Heart right ventricle (tissue), 16 donors: ENCODE results near the gene ADPGK. TPM values are rescaled to one million over a fixed set of nuclear protein-coding genes. Genes with fewer than 3 reads are reported as not detected.

Source experiments
- ATAC-seq, 8 donors: fragments of 200-7000 bp; cut with Tn5 transposase; one replicate each; pipeline ENCODE4 v1.9.1; 2020; ENCODE audit warnings: mild to moderate bottlenecking in 8 of 8, moderate library complexity in 8 of 8, moderate number of reproducible peaks in 1 of 8
- DNase-seq, 2 donors: peaks; one replicate each; pipeline ENCODE4 v3.0.0-alpha.2; 2020
- H3K27ac ChIP-seq, 10 donors: fragments of 200-600 bp; sonication (generic) in 2 of 10; one replicate each; pipeline versions ENCODE4 v1.5.0 to v1.8.0; 2020 to 2022; ENCODE audit warnings: mild to moderate bottlenecking in 3 of 10
- H3K27me3 ChIP-seq, 7 donors: fragments of 200-600 bp; one replicate each; pipeline ENCODE4 v1.8.0; 2021 to 2022; ENCODE audit warnings: mild to moderate bottlenecking in 2 of 7
- H3K36me3 ChIP-seq, 9 donors: fragments of 200-600 bp; sonication (generic) in 1 of 9; one replicate each; pipeline versions ENCODE4 v1.5.0 to v1.8.0; 2020 to 2022; ENCODE audit warnings: mild to moderate bottlenecking in 2 of 9
- H3K4me1 ChIP-seq, 9 donors: fragments of 200-600 bp; sonication (generic) in 1 of 9; one replicate each; pipeline versions ENCODE4 v1.5.0 to v1.8.0; 2020 to 2022; ENCODE audit warnings: mild to moderate bottlenecking in 4 of 9
- H3K4me3 ChIP-seq, 10 donors: fragments of 200-600 bp; sonication (generic) in 2 of 10; one replicate each; pipeline versions ENCODE4 v1.5.0 to v1.8.0; 2020 to 2022; ENCODE audit warnings: mild to moderate bottlenecking in 7 of 10, moderate library complexity in 2 of 10
- H3K9me3 ChIP-seq, 11 donors: fragments of 200-600 bp in 10 of 11; sonication (generic) in 2 of 11; one replicate each; pipeline versions ENCODE4 v1.5.0 to v1.8.0; 2013 to 2022; ENCODE audit warnings: mild to moderate bottlenecking in 2 of 11, control low read depth in 1 of 11, moderate library complexity in 1 of 11
- CTCF ChIP-seq, 9 donors: fragments of 200-600 bp; sonication (generic) in 2 of 9; IDR thresholded peaks; one replicate each; pipeline versions ENCODE4 v1.5.0 to v1.8.0; 2021 to 2022; ENCODE audit warnings: antibody characterized with exemption in 9 of 9, mild to moderate bottlenecking in 5 of 9, moderate library complexity in 1 of 9
- WGBS, 2 donors: extraction: QIAGEN DNeasy Blood & Tissue Kit; methylation state at CpG; one replicate each; pipeline ENCODE4 v1.1.7; 2013; ENCODE audit warnings: inconsistent platforms in 1 of 2; 5-methylcytosine and 5-hydroxymethylcytosine counted together
- intact Hi-C, 10 donors: fragments of 100-400 bp; cut with DNase I; formaldehyde crosslinking; loops; one replicate each; pipeline versions ENCODE4 v1.11.1 to v1.14.2; 2022
- polyA plus RNA-seq, 2 donors: library from polyadenylated mRNA; stranded (reverse); fragments of 200-250 nt; gene quantifications; one replicate each; pipeline ENCODE4 v1.2.3, GENCODE V29; 2013
- total RNA-seq, 10 donors: library from RNA; stranded (reverse); fragmentation: NEBNext Ultra II Directional in 3 of 10; extraction: Animal tissue kit (Norgen Biotek cat#: 25700) in 3 of 10; gene quantifications; one replicate each; pipeline versions ENCODE4 v1.2.1 to v1.2.4, GENCODE V29; 2021 to 2023
- donor health status: Arrhythmogenic right ventricular cardiomyopathy.
- donor health status: ischemic (EF 13 %, LVEDD 7.1; RV severe dilation, severe dysfunction).
- donor health status: healthy with polysubstance abuse.
- donor health status: DM: no; HTN: yes; CAD: no.
- donor health status: DM: no; HTN: no; CAD: no.
- donor health status: ischemic (EF 25% LVEDD 6.9; RV normal size, moderate dysfunction).
- donor health status: ischemic (EF 25% LVEDD 5.7; RV mildly dilated, moderate dysfunction).
- donor health status: healthy.
- donor health status: DM: yes; HTN: yes; CAD: no.
- donor health status: Ischemic cardiomyopathy.
- donor health status: ischemic (EF 35%, LVEDD 5.7; RV mildly dilated, moderate dysfunction).
- donor health status: nonischemic (EF 11% LVEDD 7.7; RV severe dilation, severe dysfunction).
- donor health status: DM: yes; HTN: yes; CAD: no.
- donor health status: PGD.
- donor health status: ischemic (EF 29% LVEDD 5.4; RV normal size, mild dysfunction).
- donor health status: nonischemic (EF 23%, LVEDD 6.1; RV moderate dilation, normal function).

Gene ADPGK
- total and polyA plus RNA-seq, 12 donors, result 6.4 to 22.8 (median 10.9) TPM

GRCh38 chr15:72785432-72785831, 1.9 kb upstream of the ADPGK start:
- Histone ChIP-seq H3K36me3 (peaks cover 0 to 11% (median 0%) of the 10 kb centered on the region in 9 donors), H3K4me1 (peaks cover 0 to 37% (median 24%) of the 10 kb centered on the region in 9 donors), H3K4me3 (no peak overlapping the region), H3K27ac (peak overlapping the region in 2 of 10 donors; percentile 94 to 99), H3K9me3 (no peaks in the 10 kb centered on the region), H3K27me3 (peaks cover 0 to 5% (median 0%) of the 10 kb centered on the region in 7 donors)
- ATAC-seq, result no peak
- no peak for DNase-seq
- intact Hi-C loops, result loop anchor here in 4 of 10 donors (2.0 to 10.0 kb wide), 3 partner anchors 269 to 489 kb away; partner anchors contain the start of gene NEO1 (in 1 of the 4)
- WGBS, 2 donors, result 72 to 75% methylated on average over 4 of the region's 4 CpGs
- no peak for TF ChIP-seq CTCF (IDR thresholded peaks at IDR 0.05)

- 40 to 50% methylated on average over 7 of the region's 7 CpGs for WGBS, 2 donors
- peak in 1 of 9 donors; percentile 5 for TF ChIP-seq CTCF (IDR thresholded peaks at IDR 0.05)
- no peak for DNase-seq
- Histone ChIP-seq H3K36me3 (peaks cover 0 to 17% (median 0%) of the 10 kb centered on the region in 9 donors), H3K27ac (peak overlapping the region; percentile 77 to 99 (median 94)), H3K4me3 (peak overlapping the region; percentile 63 to 100 (median 92)), H3K9me3 (no peaks in the 10 kb centered on the region), H3K4me1 (peaks cover 0 to 43% (median 24%) of the 10 kb centered on the region in 9 donors), H3K27me3 (peaks cover 0 to 2% (median 0%) of the 10 kb centered on the region in 7 donors)
- intact Hi-C loops, result loop anchor here in 7 of 10 donors (2.0 to 10.0 kb wide), 5 partner anchors 268 to 490 kb away; partner anchors contain the start of gene NEO1 (in 2 of the 7)
- ATAC-seq, result no peak
Measured at GRCh38 chr15:72784456-72784876, 908 bp upstream of the ADPGK start.

- no peaks in the 10 kb centered on the region for H3K27me3 ChIP-seq
- 0% methylated on average over 52 of the region's 52 CpGs for WGBS, 2 donors
- no peak for TF ChIP-seq CTCF (IDR thresholded peaks at IDR 0.05)
- peaks cover 0 to 24% (median 0%) of the 10 kb centered on the region in 9 donors for H3K36me3 ChIP-seq
- ATAC-seq (peak in 5 of 8 donors; percentile 12 to 37 (median 19)), DNase-seq (peak in 1 of 2 donors; percentile 44)
- H3K4me3 ChIP-seq, result peak overlapping the region; percentile 63 to 100 (median 92)
- intact Hi-C loops, result loop anchor here in 7 of 10 donors (5.0 to 10.0 kb wide), 4 partner anchors 269 to 492 kb away; partner anchors contain the start of gene NEO1 (in 2 of the 7)
- peaks cover 0 to 43% (median 24%) of the 10 kb centered on the region in 9 donors for H3K4me1 ChIP-seq
- peak overlapping the region; percentile 77 to 99 (median 94) for H3K27ac ChIP-seq
- no peaks in the 10 kb centered on the region for H3K9me3 ChIP-seq
Measured at GRCh38 chr15:72783004-72783639, 436 bp downstream of the ADPGK start.

GRCh38 chr15:72782274-72783003, 1.1 kb downstream of the ADPGK start:
- WGBS, 2 donors, result 46 to 49% methylated on average over 14 of the region's 14 CpGs
- Histone ChIP-seq H3K27me3 (no peaks in the 10 kb centered on the region), H3K36me3 (peaks cover 0 to 29% (median 0%) of the 10 kb centered on the region in 9 donors), H3K4me1 (peaks cover 0 to 43% (median 24%) of the 10 kb centered on the region in 9 donors), H3K4me3 (peak overlapping the region; percentile 63 to 100 (median 92)), H3K9me3 (no peaks in the 10 kb centered on the region), H3K27ac (peak overlapping the region in 8 of 10 donors; percentile 80 to 99 (median 94))
- no peak for TF ChIP-seq CTCF (IDR thresholded peaks at IDR 0.05)
- ATAC-seq (no peak), DNase-seq (no peak)
- intact Hi-C loops, result loop anchor here in 7 of 10 donors (5.0 to 10.0 kb wide), 4 partner anchors 270 to 492 kb away; partner anchors contain the start of gene NEO1 (in 2 of the 7)
